HG03196 (cell line): ENCODE results near the gene KRTAP3-2.

Experiments
- ATAC-seq: cut with Tn5 transposase; IDR thresholded peaks from one replicate; pipeline ENCODE4 v1.9.1; 2021; ENCODE audit not compliant: unreplicated experiment

KRTAP3-2 gene

DNA sequence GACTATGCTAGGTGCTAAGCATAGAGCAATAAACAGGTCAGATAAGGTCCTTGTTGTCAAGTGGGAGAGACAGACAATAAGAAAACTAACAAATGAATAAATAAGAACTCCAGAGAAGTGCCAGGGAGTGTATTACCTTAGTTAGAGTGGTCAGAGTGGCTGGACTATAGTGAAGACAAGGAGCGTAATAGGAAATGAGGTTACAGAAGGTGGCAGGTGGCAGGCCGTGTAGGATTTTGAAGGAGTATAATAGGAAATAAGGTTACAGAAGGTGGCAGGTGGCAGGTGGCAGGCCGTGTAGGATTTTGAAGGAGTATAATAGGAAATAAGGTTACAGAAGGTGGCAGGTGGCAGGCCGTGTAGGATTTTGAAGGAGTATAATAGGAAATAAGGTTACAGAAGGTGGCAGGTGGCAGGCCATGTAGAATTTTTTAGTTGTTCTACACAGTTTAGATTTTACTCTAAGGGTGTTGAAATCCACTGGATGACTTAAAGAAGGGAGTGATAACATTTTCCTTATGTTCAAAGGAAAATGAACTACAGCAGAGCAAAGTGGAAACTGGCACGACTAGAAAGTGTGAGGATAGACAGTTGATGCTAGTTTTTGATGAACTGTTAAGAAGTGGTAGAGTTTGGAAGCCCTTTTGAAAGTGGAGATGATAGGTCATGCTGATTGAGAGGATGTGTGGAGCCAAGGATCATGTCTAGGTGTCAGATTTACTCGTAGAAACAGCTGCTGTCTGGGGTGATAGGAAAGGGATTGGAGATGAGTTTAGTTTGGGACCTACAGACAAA lies 12.8 kb upstream of the KRTAP3-2 start:
- no peak for ATAC-seq

DNA sequence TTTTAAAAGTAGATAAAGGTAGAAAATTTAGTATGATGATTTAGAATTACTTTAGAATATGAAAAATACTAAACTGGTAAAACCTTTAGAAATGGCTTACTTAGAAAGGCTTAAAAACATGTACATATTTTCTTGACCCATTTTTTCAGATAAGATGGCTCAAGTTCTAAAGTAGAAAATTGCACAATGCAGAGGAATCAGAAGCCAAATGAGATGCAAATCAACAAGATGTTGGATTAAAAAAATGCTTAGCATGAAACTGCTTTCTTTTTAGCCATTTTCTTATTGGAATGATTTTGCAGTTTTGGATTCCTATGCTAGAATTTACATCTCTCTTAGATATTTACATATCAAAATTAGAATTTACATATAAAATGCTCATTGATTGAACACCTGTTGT lies 10.7 kb upstream of the KRTAP3-2 start:
- no peak for ATAC-seq

- no peak for ATAC-seq
Observed at GRCh38 chr17:41009936-41010335, 10.2 kb upstream of the KRTAP3-2 start.

GRCh38 chr17:41009301-41009760 lies 9.6 kb upstream of the KRTAP3-2 start:
- ATAC-seq, result no peak

- ATAC-seq, result no peak
Observed at GRCh38 chr17:41008811-41009210, 9.1 kb upstream of the KRTAP3-2 start, which contains the start of gene KRTAP3-1. KRTAP3-1 (minus strand) TSS chr17:41009128; CDS start chr17:41009074, 54 bp downstream.

DNA sequence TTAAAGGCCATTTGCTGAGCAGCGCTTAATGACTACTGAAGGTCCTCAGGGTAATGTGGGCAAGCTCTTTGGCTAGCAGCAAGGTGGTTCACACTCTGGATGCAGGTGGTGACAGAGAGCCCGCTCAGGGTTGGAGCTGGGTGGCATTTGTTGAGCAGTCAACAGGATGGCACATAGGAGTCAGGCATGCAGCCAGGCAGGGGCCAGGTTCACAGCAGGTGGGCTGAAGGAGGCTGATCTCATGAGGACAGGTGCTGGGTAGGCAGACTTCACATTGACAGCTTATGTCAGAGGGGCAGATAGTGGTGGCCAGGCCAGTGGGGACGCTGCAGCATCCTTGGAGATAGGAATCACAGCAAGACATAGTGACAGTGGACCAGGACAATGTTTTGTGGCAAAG lies 4.7 kb upstream of the KRTAP3-2 start:
- ATAC-seq, result no peak

DNA sequence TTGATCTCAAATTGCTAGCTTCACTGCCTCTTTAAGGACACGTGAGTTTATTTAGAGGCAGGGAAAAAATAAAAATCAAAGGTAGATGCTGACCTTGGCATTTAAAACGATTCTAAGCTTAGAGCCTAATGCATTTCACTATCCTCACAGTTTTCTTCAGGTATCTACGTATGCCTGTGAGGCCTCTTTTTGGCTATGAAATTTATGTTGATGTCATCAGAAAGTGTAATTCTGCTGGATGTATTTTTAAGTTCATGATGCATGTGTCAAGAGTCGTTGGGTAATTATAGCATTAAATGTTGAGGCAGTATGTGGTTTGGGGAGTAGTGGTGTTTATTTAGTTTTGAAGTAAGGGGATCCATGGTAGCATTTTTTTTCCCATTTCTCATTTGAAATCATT lies 4.2 kb upstream of the KRTAP3-2 start:
- no peak for ATAC-seq

DNA sequence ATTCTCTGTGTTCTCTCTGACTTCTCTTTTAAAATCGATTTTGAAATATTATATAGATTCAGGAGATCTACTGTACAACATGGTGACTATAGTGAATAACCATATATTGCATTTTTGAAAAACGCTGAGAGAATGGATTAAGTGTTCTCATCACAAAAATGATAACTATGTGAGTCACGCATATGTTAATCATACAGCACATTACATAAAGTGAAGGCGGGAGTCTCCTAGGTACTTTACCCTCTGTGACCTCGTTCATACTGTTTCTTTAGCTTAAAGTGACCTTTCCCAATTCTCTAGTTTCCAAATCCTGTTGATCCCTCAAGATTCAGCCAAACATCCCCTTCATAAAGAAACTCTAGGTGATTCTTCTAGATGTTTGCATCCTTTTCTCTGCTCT lies 3.1 kb upstream of the KRTAP3-2 start:
- no peak for ATAC-seq

DNA sequence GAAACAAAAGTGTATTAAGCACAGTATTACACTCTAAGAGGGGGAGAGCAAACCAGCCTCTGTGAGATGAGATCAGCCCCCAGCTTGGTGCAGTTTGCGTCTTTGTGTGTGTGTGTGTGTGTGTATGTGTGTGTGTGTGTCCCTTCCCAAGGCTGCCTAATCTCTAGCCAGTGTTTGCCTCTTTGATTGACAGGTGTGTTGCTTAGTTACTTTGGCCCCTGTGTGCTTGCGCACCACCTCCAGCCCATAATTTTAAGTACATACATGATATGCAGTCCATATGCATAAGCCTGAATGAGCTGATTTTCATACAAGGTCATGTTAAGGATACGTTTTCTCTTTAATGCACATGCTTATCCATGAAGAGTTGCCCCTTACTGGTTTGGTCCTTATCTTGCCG lies 2.1 kb upstream of the KRTAP3-2 start:
- ATAC-seq, result no peak

- ATAC-seq, result no peak
Observed at GRCh38 chr17:40997361-40997760, 2.3 kb downstream of the KRTAP3-2 start.

DNA sequence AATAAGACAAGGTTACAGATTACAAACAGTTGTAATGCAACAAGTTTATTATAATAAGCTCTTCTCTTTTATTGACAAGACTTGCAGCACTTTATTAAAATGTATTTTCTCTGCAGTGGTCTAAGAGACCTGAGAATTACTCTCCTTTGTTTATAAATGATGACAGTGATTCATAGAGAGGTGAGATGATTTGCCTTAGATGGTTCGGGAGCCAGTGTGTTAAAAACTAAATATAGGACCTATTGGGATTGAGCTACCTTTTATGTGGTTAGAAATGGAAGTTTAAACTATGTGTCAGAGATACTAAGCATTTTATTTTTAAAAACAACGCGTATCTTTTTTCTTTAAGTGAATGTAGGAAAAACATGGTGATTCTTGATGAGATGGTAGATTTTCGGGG lies 2.9 kb downstream of the KRTAP3-2 start:
- ATAC-seq, result no peak

DNA sequence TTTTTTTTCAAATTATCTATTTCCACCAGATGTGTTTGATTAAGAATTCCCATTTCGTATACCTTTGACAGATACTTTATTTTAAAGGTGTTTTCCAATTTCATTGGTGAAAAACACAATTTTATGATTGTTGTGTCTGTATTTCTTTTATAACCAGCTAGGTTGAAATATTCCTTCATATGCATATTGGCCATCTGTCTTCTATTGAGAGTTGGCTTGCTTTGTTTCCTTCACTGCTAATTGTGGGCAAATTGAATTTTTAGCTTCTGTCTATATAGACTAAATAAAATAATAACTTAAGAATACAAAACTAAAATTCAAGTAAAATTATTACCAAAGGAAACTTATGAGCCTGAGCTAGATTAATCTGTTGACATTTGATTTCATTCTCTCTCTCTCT lies 4.6 kb downstream of the KRTAP3-2 start:
- ATAC-seq, result no peak

DNA sequence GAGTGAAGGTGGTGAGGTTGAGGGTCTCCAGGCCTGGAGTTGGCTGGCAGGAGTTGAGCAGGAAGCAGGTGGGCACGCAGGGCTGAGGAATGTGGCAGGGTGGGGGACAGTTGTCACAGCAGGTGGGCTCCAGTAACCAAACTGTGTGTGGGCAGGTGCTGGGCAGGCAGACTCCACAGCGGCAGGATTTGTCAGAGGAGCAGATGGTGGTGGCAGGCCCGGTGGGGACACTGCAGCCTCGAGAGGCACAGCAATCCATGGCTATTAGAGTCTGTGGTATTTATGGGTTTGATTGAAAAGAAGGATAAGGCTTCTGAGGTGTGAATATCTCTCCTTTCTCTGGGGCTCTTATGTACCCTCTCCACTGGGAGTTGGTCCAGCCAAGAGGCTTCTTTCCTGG lies 5.9 kb downstream of the KRTAP3-2 start, which contains the start of gene KRTAP3-3:
Gene KRTAP3-3, minus strand, starts transcription at position 326 of the 400 bp plus-strand sequence. Its CDS starts 67 bp downstream, at position 259.
- ATAC-seq, result no peak

GRCh38 chr17:40993084-40993483 lies 6.6 kb downstream of the KRTAP3-2 start:
- ATAC-seq, result no peak

- ATAC-seq, result no peak
Observed at GRCh38 chr17:40992666-40993065, 7.0 kb downstream of the KRTAP3-2 start.

GRCh38 chr17:40986920-40987319 lies 12.8 kb downstream of the KRTAP3-2 start:
- ATAC-seq, result no peak

DNA sequence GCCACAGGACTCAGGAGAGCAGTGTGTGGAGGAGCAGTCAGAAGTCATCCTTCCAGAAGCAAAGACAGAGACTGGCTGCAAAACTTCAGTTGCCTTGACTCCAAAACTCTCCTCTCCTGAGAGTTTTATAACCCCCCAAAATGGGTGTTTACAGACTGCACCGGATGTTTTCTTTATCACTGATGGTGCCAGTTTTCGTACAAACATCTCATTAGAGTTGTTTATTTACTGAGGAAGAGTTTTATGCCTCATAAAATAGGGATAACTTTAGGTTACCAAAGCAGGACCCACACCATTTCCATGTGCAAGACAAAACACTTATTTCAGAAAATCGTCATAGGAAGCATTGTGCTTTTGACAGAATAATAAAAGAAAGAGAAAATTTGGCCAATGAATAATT lies 15.5 kb downstream of the KRTAP3-2 start, which contains the start of gene KRT40:
Gene KRT40, minus strand, starts transcription at position 101 of the 400 bp plus-strand sequence. Its CDS starts 53 bp downstream, at position 48.
- ATAC-seq, result no peak

DNA sequence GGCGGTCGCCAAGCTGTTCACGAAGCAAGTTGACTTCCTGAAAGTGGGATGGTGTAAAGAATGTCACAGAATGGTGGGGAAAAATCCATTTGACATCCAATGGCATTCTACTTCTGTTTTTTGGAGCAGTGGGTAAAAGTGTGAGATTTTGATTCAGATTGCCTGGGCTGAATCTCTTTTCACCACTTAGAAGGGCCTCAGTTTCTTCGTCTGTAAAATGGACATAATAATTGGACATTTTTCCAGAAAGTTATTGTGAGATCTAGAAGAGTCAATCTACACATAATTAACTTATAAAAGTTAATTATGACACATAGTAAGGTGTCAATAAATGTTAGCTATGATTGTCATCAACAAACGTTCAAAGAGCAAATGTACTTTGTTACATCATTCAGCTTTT lies 18.6 kb downstream of the KRTAP3-2 start:
- no peak for ATAC-seq

DNA sequence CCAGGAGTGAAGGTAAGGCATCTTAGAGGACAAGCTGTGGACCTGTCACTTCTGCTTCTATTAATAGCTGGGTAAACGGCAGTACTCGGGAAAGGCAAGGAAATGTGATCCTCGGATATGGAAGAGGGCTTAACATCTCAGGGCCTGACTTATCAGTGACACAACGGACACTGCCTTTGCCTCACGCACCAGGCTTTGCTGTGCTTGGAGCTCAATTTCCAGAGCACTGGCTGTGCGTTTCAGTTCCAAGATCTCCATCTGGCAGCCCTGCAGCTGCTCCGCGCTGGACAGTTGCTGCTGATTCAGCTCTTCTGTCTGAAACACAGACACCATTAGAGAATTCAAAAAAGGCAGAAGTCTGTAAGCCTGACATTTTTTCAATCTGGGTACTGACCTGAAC lies 19.1 kb downstream of the KRTAP3-2 start:
- no peak for ATAC-seq

GRCh38 chr17:40980117-40980516 lies 19.6 kb downstream of the KRTAP3-2 start:
- ATAC-seq, result no peak

- no peak for ATAC-seq
Observed at GRCh38 chr17:40978575-40979151, 21.0 kb downstream of the KRTAP3-2 start.

DNA sequence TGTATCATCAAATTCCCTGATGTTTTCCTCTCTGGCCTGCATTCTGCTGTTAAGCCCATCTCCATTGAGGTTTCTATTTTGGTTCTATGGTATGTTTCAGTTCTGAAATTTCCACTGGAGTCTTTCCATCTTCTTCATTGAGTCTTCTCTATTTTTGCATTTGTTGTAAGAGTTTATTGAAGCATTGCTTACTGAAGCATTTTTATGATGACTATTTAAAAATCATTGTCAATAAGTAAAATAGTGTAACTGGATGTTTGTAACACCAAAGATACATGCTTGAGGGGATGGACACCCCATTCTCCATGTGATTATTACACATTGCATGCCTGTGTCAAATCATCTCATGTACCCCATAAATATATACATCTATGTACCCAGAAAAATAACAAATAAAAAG lies 24.2 kb downstream of the KRTAP3-2 start:
- ATAC-seq, result no peak
